Osteocyte (in vitro differentiated cells): ENCODE measurements around the gene CEACAM6. TPM values are rescaled to one million over a fixed set of nuclear protein-coding genes. Genes with fewer than 3 reads are reported as not detected.
A peak's percentile ranks its signal among the peaks of the same experiment; 100 is the strongest.

ENCODE experiments used
- DNase-seq: peaks from one replicate; pipeline ENCODE4 v3.0.0; 2021; ENCODE audit warnings: mixed read lengths; ENCODE audit not compliant: unreplicated experiment; ENCODE audit errors: extremely low spot score
- H3K27ac Mint-ChIP-seq: one replicate; pipeline ENCODE4 v1.8.0; 2021; ENCODE audit warnings: mild to moderate bottlenecking, mixed read lengths; ENCODE audit not compliant: unreplicated experiment
- H3K27me3 Mint-ChIP-seq: one replicate; pipeline ENCODE4 v1.8.0; 2021; ENCODE audit warnings: mixed read lengths; ENCODE audit not compliant: unreplicated experiment
- H3K36me3 Mint-ChIP-seq: one replicate; pipeline ENCODE4 v1.8.0; 2021; ENCODE audit warnings: mixed read lengths; ENCODE audit not compliant: unreplicated experiment
- H3K4me1 Mint-ChIP-seq: one replicate; pipeline ENCODE4 v1.8.0; 2021; ENCODE audit warnings: mixed read lengths; ENCODE audit not compliant: unreplicated experiment
- H3K4me3 Mint-ChIP-seq: one replicate; pipeline ENCODE4 v1.8.0; 2021; ENCODE audit warnings: mild to moderate bottlenecking, moderate library complexity, mixed read lengths; ENCODE audit not compliant: unreplicated experiment
- H3K9me3 Mint-ChIP-seq: one replicate; pipeline ENCODE4 v1.8.0; 2021; ENCODE audit warnings: mixed read lengths; ENCODE audit not compliant: unreplicated experiment
- total RNA-seq: library from RNA; stranded (reverse); gene quantifications from 2 replicates; pipeline ENCODE4 v1.2.1, GENCODE V29; 2021
- TF ChIP-seq, protein P1 (sequence below): fragments of 200-600 bp; sonication (generic); IDR thresholded peaks from 2 replicates; pipeline ENCODE4 v1.5.0; 2021; ENCODE audit warnings: antibody characterized with exemption, mild to moderate bottlenecking, moderate library complexity

The CEACAM6 gene
- total RNA-seq, 1 donor from 2014 or later = not detected

GRCh38 chr19:41813911-41814310, 58.6 kb downstream of the CEACAM6 start:
- peaks cover 8% of the 10 kb centered on the region for H3K27me3 Mint-ChIP-seq
- H3K4me3 Mint-ChIP-seq = no peak overlapping the region
- H3K36me3 Mint-ChIP-seq = no peaks in the 10 kb centered on the region
- no peaks in the 10 kb centered on the region for H3K9me3 Mint-ChIP-seq
- no peak for DNase-seq
- H3K4me1 Mint-ChIP-seq = no peaks in the 10 kb centered on the region
- TF ChIP-seq, protein P1, sequence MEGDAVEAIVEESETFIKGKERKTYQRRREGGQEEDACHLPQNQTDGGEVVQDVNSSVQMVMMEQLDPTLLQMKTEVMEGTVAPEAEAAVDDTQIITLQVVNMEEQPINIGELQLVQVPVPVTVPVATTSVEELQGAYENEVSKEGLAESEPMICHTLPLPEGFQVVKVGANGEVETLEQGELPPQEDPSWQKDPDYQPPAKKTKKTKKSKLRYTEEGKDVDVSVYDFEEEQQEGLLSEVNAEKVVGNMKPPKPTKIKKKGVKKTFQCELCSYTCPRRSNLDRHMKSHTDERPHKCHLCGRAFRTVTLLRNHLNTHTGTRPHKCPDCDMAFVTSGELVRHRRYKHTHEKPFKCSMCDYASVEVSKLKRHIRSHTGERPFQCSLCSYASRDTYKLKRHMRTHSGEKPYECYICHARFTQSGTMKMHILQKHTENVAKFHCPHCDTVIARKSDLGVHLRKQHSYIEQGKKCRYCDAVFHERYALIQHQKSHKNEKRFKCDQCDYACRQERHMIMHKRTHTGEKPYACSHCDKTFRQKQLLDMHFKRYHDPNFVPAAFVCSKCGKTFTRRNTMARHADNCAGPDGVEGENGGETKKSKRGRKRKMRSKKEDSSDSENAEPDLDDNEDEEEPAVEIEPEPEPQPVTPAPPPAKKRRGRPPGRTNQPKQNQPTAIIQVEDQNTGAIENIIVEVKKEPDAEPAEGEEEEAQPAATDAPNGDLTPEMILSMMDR = no peak
- no peak overlapping the region for H3K27ac Mint-ChIP-seq

DNA sequence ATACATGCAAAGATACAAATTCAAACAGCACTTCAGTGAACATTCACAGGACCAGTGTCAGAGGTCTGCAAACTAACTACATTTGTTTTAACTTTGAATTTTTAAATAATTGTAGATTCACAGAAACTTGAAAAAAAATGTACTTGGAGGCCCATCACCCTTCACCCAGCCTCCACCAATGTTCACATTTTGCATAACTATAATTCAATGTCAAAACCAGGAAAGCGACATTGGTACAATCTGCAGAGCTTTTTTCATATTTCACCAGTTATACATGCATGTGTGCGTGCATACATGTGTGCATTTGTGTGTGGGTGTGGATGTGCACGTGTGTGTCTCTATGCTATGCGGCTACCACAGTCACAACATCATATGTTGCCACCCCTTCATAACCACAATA, 60.0 kb downstream of the CEACAM6 start:
- H3K27me3 Mint-ChIP-seq = peaks cover 8% of the 10 kb centered on the region
- H3K4me1 Mint-ChIP-seq = no peaks in the 10 kb centered on the region
- H3K36me3 Mint-ChIP-seq = no peaks in the 10 kb centered on the region
- no peaks in the 10 kb centered on the region for H3K9me3 Mint-ChIP-seq
- no peak overlapping the region for H3K27ac Mint-ChIP-seq
- no peak overlapping the region for H3K4me3 Mint-ChIP-seq
- TF ChIP-seq, protein P1 = no peak
- no peak for DNase-seq

- H3K27ac Mint-ChIP-seq = no peak overlapping the region
- H3K4me1 Mint-ChIP-seq = no peaks in the 10 kb centered on the region
- TF ChIP-seq, protein P1 = no peak
- DNase-seq = no peak
- peaks cover 8% of the 10 kb centered on the region for H3K27me3 Mint-ChIP-seq
- no peaks in the 10 kb centered on the region for H3K36me3 Mint-ChIP-seq
- no peaks in the 10 kb centered on the region for H3K9me3 Mint-ChIP-seq
- H3K4me3 Mint-ChIP-seq = no peak overlapping the region
Measured at GRCh38 chr19:41816761-41817160, 61.4 kb downstream of the CEACAM6 start.

GRCh38 chr19:41821003-41821735, 65.8 kb downstream of the CEACAM6 start:
- H3K4me3 Mint-ChIP-seq = no peak overlapping the region
- H3K36me3 Mint-ChIP-seq = no peaks in the 10 kb centered on the region
- TF ChIP-seq, protein P1 = peak; percentile 49
- H3K27me3 Mint-ChIP-seq = peaks cover 29% of the 10 kb centered on the region
- no peak overlapping the region for H3K27ac Mint-ChIP-seq
- H3K9me3 Mint-ChIP-seq = no peaks in the 10 kb centered on the region
- DNase-seq = no peak
- no peaks in the 10 kb centered on the region for H3K4me1 Mint-ChIP-seq

Other genes starting within 250 kb of the CEACAM6 start
- not detected in 2 replicates for gene CEACAM21, start 179.4 kb upstream of the CEACAM6 start, total RNA-seq
- not detected in 2 replicates for gene CEACAM4, start 128.5 kb upstream of the CEACAM6 start, total RNA-seq
- not detected in 2 replicates for gene CEACAM7, start 67.3 kb upstream of the CEACAM6 start, total RNA-seq
- not detected in 2 replicates for gene CEACAM5, start 46.9 kb upstream of the CEACAM6 start, total RNA-seq
- gene CEACAM3, start 41.1 kb downstream of the CEACAM6 start, total RNA-seq = not detected in 2 replicates
- gene LYPD4, start 89.2 kb downstream of the CEACAM6 start, total RNA-seq = not detected in 2 replicates
- gene DMRTC2, start 89.5 kb downstream of the CEACAM6 start, total RNA-seq = not detected in 2 replicates
- 1,810 and 1,837 TPM in 2 replicates for gene RPS19, start 104.7 kb downstream of the CEACAM6 start, total RNA-seq
- not detected in 2 replicates for gene CD79A, start 121.7 kb downstream of the CEACAM6 start, total RNA-seq
- 85.1 and 97.3 TPM in 2 replicates for gene ARHGEF1, start 127.7 kb downstream of the CEACAM6 start, total RNA-seq
- gene ERFL, start 172.9 kb downstream of the CEACAM6 start, total RNA-seq = 0.29 and 0.38 TPM in 2 replicates
- 265 and 268 TPM in 2 replicates for gene RABAC1, start 203.8 kb downstream of the CEACAM6 start, total RNA-seq
- not detected in 2 replicates for gene ATP1A3, start 238.7 kb downstream of the CEACAM6 start, total RNA-seq